ENCODE measurements around the gene TIMM50.

TIMM50 gene

GRCh38 chr19:39499932-39500331 lies 19.3 kb downstream of the TIMM50 start:
- no peak for DNase-seq (ENCODE audit: low read depth in 1 of 2, low spot score in 1 of 2)

GRCh38 chr19:39500543-39500942 lies 19.9 kb downstream of the TIMM50 start:
- DNase-seq (ENCODE audit: low read depth in 1 of 2, low spot score in 1 of 2), result no peak

GRCh38 chr19:39501340-39501739 lies 20.7 kb downstream of the TIMM50 start:
- DNase-seq (ENCODE audit: low read depth in 1 of 2, low spot score in 1 of 2), result no peak

GRCh38 chr19:39502640-39503417 lies 22.2 kb downstream of the TIMM50 start:
- DNase-seq (ENCODE audit: low read depth in 1 of 2, low spot score in 1 of 2), result peak; percentile 46 to 71

- DNase-seq (ENCODE audit: low read depth in 1 of 2, low spot score in 1 of 2), result no peak
Observed at GRCh38 chr19:39506598-39506943, 25.9 kb downstream of the TIMM50 start.

GRCh38 chr19:39506944-39507714 lies 26.5 kb downstream of the TIMM50 start:
- DNase-seq (ENCODE audit: low read depth in 1 of 2, low spot score in 1 of 2), result no peak

GRCh38 chr19:39507715-39508364 lies 27.2 kb downstream of the TIMM50 start:
- no peak for DNase-seq (ENCODE audit: low read depth in 1 of 2, low spot score in 1 of 2)

GRCh38 chr19:39508629-39509028 lies 28.0 kb downstream of the TIMM50 start:
- no peak for DNase-seq (ENCODE audit: low read depth in 1 of 2, low spot score in 1 of 2)

- no peak for DNase-seq (ENCODE audit: low read depth in 1 of 2, low spot score in 1 of 2)
Observed at GRCh38 chr19:39509233-39509632, 28.6 kb downstream of the TIMM50 start.

- DNase-seq (ENCODE audit: low read depth in 1 of 2, low spot score in 1 of 2), result no peak
Observed at GRCh38 chr19:39512988-39513387, 32.4 kb downstream of the TIMM50 start.

GRCh38 chr19:39514840-39515550 lies 34.4 kb downstream of the TIMM50 start, which contains the start of gene SELENOV:
TSS of gene SELENOV (plus strand) at chr19:39515139. CDS start at chr19:39515213, 74 bp downstream.
- no peak for DNase-seq (ENCODE audit: low read depth in 1 of 2, low spot score in 1 of 2)

GRCh38 chr19:39515551-39516191 lies 35.0 kb downstream of the TIMM50 start:
- DNase-seq (ENCODE audit: low read depth in 1 of 2, low spot score in 1 of 2), result no peak

GRCh38 chr19:39516270-39516669 lies 35.6 kb downstream of the TIMM50 start:
- DNase-seq (ENCODE audit: low read depth in 1 of 2, low spot score in 1 of 2), result no peak

GRCh38 chr19:39517432-39517831 lies 36.8 kb downstream of the TIMM50 start:
- DNase-seq (ENCODE audit: low read depth in 1 of 2, low spot score in 1 of 2), result no peak

GRCh38 chr19:39518458-39518857 lies 37.8 kb downstream of the TIMM50 start:
- no peak for DNase-seq (ENCODE audit: low read depth in 1 of 2, low spot score in 1 of 2)

- DNase-seq (ENCODE audit: low read depth in 1 of 2, low spot score in 1 of 2), result no peak
Observed at GRCh38 chr19:39518975-39519374, 38.3 kb downstream of the TIMM50 start.

- DNase-seq (ENCODE audit: low read depth in 1 of 2, low spot score in 1 of 2), result no peak
Observed at GRCh38 chr19:39520541-39521484, 40.2 kb downstream of the TIMM50 start.

- no peak for DNase-seq (ENCODE audit: low read depth in 1 of 2, low spot score in 1 of 2)
Observed at GRCh38 chr19:39524495-39524894, 43.9 kb downstream of the TIMM50 start.

GRCh38 chr19:39525205-39525604 lies 44.6 kb downstream of the TIMM50 start:
- DNase-seq (ENCODE audit: low read depth in 1 of 2, low spot score in 1 of 2), result no peak

GRCh38 chr19:39531834-39532232 lies 51.2 kb downstream of the TIMM50 start:
- DNase-seq (ENCODE audit: low read depth in 1 of 2, low spot score in 1 of 2), result no peak

Data from activated T-helper 1 cell treated with anti-CD3 and anti-CD28 coated beads, Interleukin-2, amount 50 U/mL, for 16 hours (primary cell).